SJSA1 (cell line): ENCODE measurements around the gene AIF1L. TPM values are rescaled to one million over a fixed set of nuclear protein-coding genes. Genes with fewer than 3 reads are reported as not detected.
"Not testable (repeated sequence)": the region's sequence is repeated elsewhere in the genome, so short reads cannot be mapped to it uniquely, and the experiment has no call there.

Experiments used
- DNase-seq, 2 experiments: peaks; one replicate each; pipeline ENCODE4 v3.0.0-alpha.2; 2015 to 2020; ENCODE audit warnings: low spot score in 2 of 2, low read depth in 1 of 2
- H3K27ac ChIP-seq: fragments of 250-450 bp; sonication (Bioruptor Pico); 2 replicates; pipeline ENCODE4 v1.5.1; 2020; ENCODE audit warnings: mild to moderate bottlenecking, moderate library complexity
- H3K27me3 ChIP-seq: fragments of 250-450 bp; sonication (Bioruptor Pico); replicated peaks from 2 replicates; pipeline ENCODE4 v1.5.1; 2020; ENCODE audit warnings: mild to moderate bottlenecking, moderate library complexity
- H3K36me3 ChIP-seq: fragments of 250-450 bp; sonication (Bioruptor Pico); 2 replicates; pipeline ENCODE4 v1.5.1; 2020; ENCODE audit warnings: mild to moderate bottlenecking
- H3K4me1 ChIP-seq: fragments of 250-450 bp; sonication (Bioruptor Pico); replicated peaks from 2 replicates; pipeline ENCODE4 v1.6.1; 2021; ENCODE audit warnings: mild to moderate bottlenecking
- H3K4me3 ChIP-seq: fragments of 250-450 bp; sonication (Bioruptor Pico); 2 replicates; pipeline ENCODE4 v1.5.1; 2020; ENCODE audit warnings: mild to moderate bottlenecking
- H3K9me3 ChIP-seq: fragments of 250-450 bp; sonication (Bioruptor Pico); replicated peaks from 2 replicates; pipeline ENCODE4 v1.5.1; 2020; ENCODE audit warnings: mild to moderate bottlenecking
- total RNA-seq: library from RNA; depleted of rRNA; stranded (reverse); fragments of >200 nt; shearing (Covaris generic); gene quantifications from 2 replicates; pipeline ENCODE4 v1.2.3, GENCODE V29; 2014

The AIF1L gene
- total RNA-seq, 1 experiment from 2014 or later, result 0.61 TPM

- DNase-seq, result no peak
- H3K27me3 ChIP-seq, result no peaks in the 10 kb centered on the region
- no peak overlapping the region for H3K27ac ChIP-seq
- H3K36me3 ChIP-seq, result no peaks in the 10 kb centered on the region
- no peaks in the 10 kb centered on the region for H3K9me3 ChIP-seq
- no peak overlapping the region for H3K4me3 ChIP-seq
- no peaks in the 10 kb centered on the region for H3K4me1 ChIP-seq
Measured at GRCh38 chr9:131114084-131114535, 17.8 kb downstream of the AIF1L start.

GRCh38 chr9:131115360-131115742 is 19.0 kb downstream of the AIF1L start:
- DNase-seq, H3K4me1 ChIP-seq, H3K4me3 ChIP-seq, H3K27me3 ChIP-seq, H3K36me3 ChIP-seq, H3K9me3 ChIP-seq, H3K27ac ChIP-seq: not testable (repeated sequence)

- Histone ChIP-seq H3K4me3 (no peak overlapping the region), H3K4me1 (no peaks in the 10 kb centered on the region), H3K27me3 (no peaks in the 10 kb centered on the region), H3K36me3 (no peaks in the 10 kb centered on the region), H3K9me3 (no peaks in the 10 kb centered on the region), H3K27ac (no peak overlapping the region)
- DNase-seq, result no peak
Measured at GRCh38 chr9:131116281-131117120, 20.2 kb downstream of the AIF1L start.

- Histone ChIP-seq H3K27me3 (no peaks in the 10 kb centered on the region), H3K4me1 (no peaks in the 10 kb centered on the region), H3K9me3 (no peaks in the 10 kb centered on the region), H3K4me3 (no peak overlapping the region), H3K36me3 (no peaks in the 10 kb centered on the region), H3K27ac (no peak overlapping the region)
- no peak for DNase-seq
Measured at GRCh38 chr9:131117121-131117761, 20.9 kb downstream of the AIF1L start.

GRCh38 chr9:131117762-131118145 is 21.4 kb downstream of the AIF1L start:
- Histone ChIP-seq H3K27me3 (no peaks in the 10 kb centered on the region), H3K36me3 (no peaks in the 10 kb centered on the region), H3K27ac (no peak overlapping the region), H3K4me3 (no peak overlapping the region), H3K4me1 (no peaks in the 10 kb centered on the region), H3K9me3 (no peaks in the 10 kb centered on the region)
- no peak for DNase-seq

- no peak overlapping the region for H3K27ac ChIP-seq
- H3K36me3 ChIP-seq, result no peaks in the 10 kb centered on the region
- no peaks in the 10 kb centered on the region for H3K9me3 ChIP-seq
- H3K4me3 ChIP-seq, result no peak overlapping the region
- no peaks in the 10 kb centered on the region for H3K27me3 ChIP-seq
- H3K4me1 ChIP-seq, result peaks cover 2% of the 10 kb centered on the region; the same call in 1 of the 2 replicates
- DNase-seq, result no peak
Measured at GRCh38 chr9:131119600-131119999, 23.3 kb downstream of the AIF1L start.

- no peak overlapping the region for H3K27ac ChIP-seq
Measured at GRCh38 chr9:131120620-131121228, 24.4 kb downstream of the AIF1L start.

GRCh38 chr9:131121346-131121745 is 25.0 kb downstream of the AIF1L start:
- H3K9me3 ChIP-seq, result no peaks in the 10 kb centered on the region
- no peak overlapping the region for H3K4me3 ChIP-seq
- DNase-seq, result no peak
- no peaks in the 10 kb centered on the region for H3K27me3 ChIP-seq
- H3K36me3 ChIP-seq, result peaks cover 3% of the 10 kb centered on the region; the same call in 1 of the 2 replicates
- peaks cover 6% of the 10 kb centered on the region for H3K4me1 ChIP-seq
- H3K27ac ChIP-seq, result no peak overlapping the region

More at GRCh38 chr9:131120620-131121228, 24.4 kb downstream of the AIF1L start:
- H3K9me3 ChIP-seq, result no peaks in the 10 kb centered on the region
- H3K4me1 ChIP-seq, result peaks cover 5% of the 10 kb centered on the region; the same call in 1 of the 2 replicates
- no peak overlapping the region for H3K4me3 ChIP-seq
- peaks cover 2% of the 10 kb centered on the region; the same call in 1 of the 2 replicates for H3K36me3 ChIP-seq
- DNase-seq, result no peak
- no peaks in the 10 kb centered on the region for H3K27me3 ChIP-seq

GRCh38 chr9:131122158-131122557 is 25.8 kb downstream of the AIF1L start:
- Histone ChIP-seq H3K4me3 (no peak overlapping the region), H3K27ac (no peak overlapping the region), H3K36me3 (peaks cover 8% of the 10 kb centered on the region), H3K4me1 (peaks cover 10% of the 10 kb centered on the region), H3K9me3 (no peaks in the 10 kb centered on the region), H3K27me3 (no peaks in the 10 kb centered on the region)
- DNase-seq, result no peak

- Histone ChIP-seq H3K27ac (peak overlapping the region; percentile 51), H3K4me3 (peak overlapping the region; percentile 67), H3K36me3 (peaks cover 34% of the 10 kb centered on the region), H3K9me3 (no peaks in the 10 kb centered on the region), H3K4me1 (peaks cover 10% of the 10 kb centered on the region), H3K27me3 (no peaks in the 10 kb centered on the region)
- no peak for DNase-seq
Measured at GRCh38 chr9:131125038-131125287, 28.6 kb downstream of the AIF1L start.

- DNase-seq, result peak; percentile 95 to 97
- Histone ChIP-seq H3K4me1 (peaks cover 10% of the 10 kb centered on the region), H3K36me3 (peaks cover 39% of the 10 kb centered on the region), H3K27me3 (no peaks in the 10 kb centered on the region), H3K27ac (peak within 1 kb of the TSS; percentile 51), H3K9me3 (no peaks in the 10 kb centered on the region), H3K4me3 (peak within 1 kb of the TSS; percentile 67)
Measured at GRCh38 chr9:131125288-131126058, 29.1 kb downstream of the AIF1L start, which contains the start of gene NUP214. Gene NUP214 (plus strand): TSS chr9:131125586. CDS start chr9:131125705, 119 bp downstream.

GRCh38 chr9:131126059-131126426 is 29.7 kb downstream of the AIF1L start:
- no peak for DNase-seq
- H3K27me3 ChIP-seq, result no peaks in the 10 kb centered on the region
- H3K27ac ChIP-seq, result peak overlapping the region; percentile 43
- H3K4me1 ChIP-seq, result peaks cover 10% of the 10 kb centered on the region
- H3K9me3 ChIP-seq, result no peaks in the 10 kb centered on the region
- peaks cover 44% of the 10 kb centered on the region for H3K36me3 ChIP-seq
- H3K4me3 ChIP-seq, result peak overlapping the region; percentile 67

GRCh38 chr9:131129183-131129582 is 32.9 kb downstream of the AIF1L start:
- Histone ChIP-seq H3K27ac (no peak overlapping the region), H3K36me3 (peaks cover 67% of the 10 kb centered on the region), H3K4me1 (peaks cover 10% of the 10 kb centered on the region), H3K9me3 (no peaks in the 10 kb centered on the region), H3K4me3 (no peak overlapping the region), H3K27me3 (no peaks in the 10 kb centered on the region)
- DNase-seq, result no peak
